ENCODE results near the gene MAP2K7.

DNA sequence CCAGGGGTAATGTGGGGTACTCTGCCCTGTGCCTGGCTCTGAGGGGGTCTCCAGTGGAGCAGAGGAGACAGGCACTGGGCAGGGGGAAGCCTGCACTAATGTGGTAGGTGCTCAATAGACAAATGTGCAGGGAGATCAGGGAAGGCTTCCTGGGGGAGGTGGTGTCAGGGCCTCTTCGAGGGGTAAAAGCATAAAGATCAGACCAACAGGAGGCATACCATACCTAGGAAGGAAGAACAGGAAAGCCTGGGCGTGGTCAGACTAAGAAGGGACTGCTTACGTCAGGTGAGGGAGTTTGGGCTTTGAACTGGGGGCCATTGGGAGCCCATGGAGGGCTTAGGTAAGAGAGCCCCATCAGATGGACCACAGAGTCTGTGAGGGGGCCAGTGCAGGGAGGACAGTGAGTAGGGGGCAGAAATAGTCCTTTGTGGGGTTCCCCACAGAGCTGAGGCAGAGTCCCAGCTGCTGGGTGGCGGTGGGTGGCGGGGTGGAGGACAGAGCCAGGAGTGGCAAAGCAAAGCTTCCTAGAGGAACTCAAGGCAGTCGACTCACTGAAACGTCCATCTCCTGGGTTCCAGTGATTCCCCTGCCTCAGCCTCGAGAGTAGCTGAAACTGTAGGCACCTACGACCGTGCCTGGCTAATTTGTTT lies 38.3 kb upstream of the MAP2K7 start:
- TF ChIP-seq, protein P1, sequence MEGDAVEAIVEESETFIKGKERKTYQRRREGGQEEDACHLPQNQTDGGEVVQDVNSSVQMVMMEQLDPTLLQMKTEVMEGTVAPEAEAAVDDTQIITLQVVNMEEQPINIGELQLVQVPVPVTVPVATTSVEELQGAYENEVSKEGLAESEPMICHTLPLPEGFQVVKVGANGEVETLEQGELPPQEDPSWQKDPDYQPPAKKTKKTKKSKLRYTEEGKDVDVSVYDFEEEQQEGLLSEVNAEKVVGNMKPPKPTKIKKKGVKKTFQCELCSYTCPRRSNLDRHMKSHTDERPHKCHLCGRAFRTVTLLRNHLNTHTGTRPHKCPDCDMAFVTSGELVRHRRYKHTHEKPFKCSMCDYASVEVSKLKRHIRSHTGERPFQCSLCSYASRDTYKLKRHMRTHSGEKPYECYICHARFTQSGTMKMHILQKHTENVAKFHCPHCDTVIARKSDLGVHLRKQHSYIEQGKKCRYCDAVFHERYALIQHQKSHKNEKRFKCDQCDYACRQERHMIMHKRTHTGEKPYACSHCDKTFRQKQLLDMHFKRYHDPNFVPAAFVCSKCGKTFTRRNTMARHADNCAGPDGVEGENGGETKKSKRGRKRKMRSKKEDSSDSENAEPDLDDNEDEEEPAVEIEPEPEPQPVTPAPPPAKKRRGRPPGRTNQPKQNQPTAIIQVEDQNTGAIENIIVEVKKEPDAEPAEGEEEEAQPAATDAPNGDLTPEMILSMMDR (conservative IDR thresholded peaks at IDR 0.05), result no peak
- no peak for TF ChIP-seq EZH2 (IDR thresholded peaks at IDR 0.05; ENCODE audit: low read depth)
